ENCODE measurements around the gene CFAP206.

The CFAP206 gene

GRCh38 chr6:87472525-87473418 lies 65.0 kb downstream of the CFAP206 start, which contains the start of gene SLC35A1 (continued):
- TF ChIP-seq ZNF138 (tag by site-specific recombination; IDR thresholded peaks at IDR 0.05; ENCODE audit: borderline replicate concordance): no peak
- TF ChIP-seq SP7 (tag by site-specific recombination; IDR thresholded peaks at IDR 0.05): peak; percentile 83
- TF ChIP-seq SALL2 (tag by site-specific recombination; IDR thresholded peaks at IDR 0.05; ENCODE audit: borderline replicate concordance): no peak
- TF ChIP-seq ZNF585B (tag by site-specific recombination; IDR thresholded peaks at IDR 0.05): no peak
- TF ChIP-seq ZNF670 (tag by site-specific recombination; IDR thresholded peaks at IDR 0.05; ENCODE audit: low read depth): no peak
- no peak for TF ChIP-seq ZNF837 (tag by site-specific recombination; IDR thresholded peaks at IDR 0.05)
- TF ChIP-seq ZNF184 (tag by site-specific recombination; IDR thresholded peaks at IDR 0.05): 0 out of 2 replicates have a peak, but pooled peaks have one; percentile 10
- no peak for TF ChIP-seq RBAK (tag by site-specific recombination; IDR thresholded peaks at IDR 0.05)
- TF ChIP-seq ZNF596 (tag by site-specific recombination; IDR thresholded peaks at IDR 0.05): no peak
- no peak for TF ChIP-seq ZNF558 (tag by site-specific recombination; IDR thresholded peaks at IDR 0.05)
- peak; percentile 95 for TF ChIP-seq ZEB2 (tag by site-specific recombination; IDR thresholded peaks at IDR 0.05)
- TF ChIP-seq ZFP3 (tag by site-specific recombination; IDR thresholded peaks at IDR 0.05; ENCODE audit: low read depth): no peak
- TF ChIP-seq ZNF629 (tag by site-specific recombination; IDR thresholded peaks at IDR 0.05): peak; percentile 76
- no peak for TF ChIP-seq ZNF354C (tag by site-specific recombination; IDR thresholded peaks at IDR 0.05; ENCODE audit: borderline replicate concordance, low read depth)
- TF ChIP-seq ZNF155 (tag by site-specific recombination; IDR thresholded peaks at IDR 0.05): no peak
- TF ChIP-seq ZNF785 (tag by site-specific recombination; IDR thresholded peaks at IDR 0.05): no peak
- no peak for TF ChIP-seq ZBTB48 (tag by site-specific recombination; IDR thresholded peaks at IDR 0.05)
- peak; percentile 69 for TF ChIP-seq YY2 (tag by site-specific recombination; IDR thresholded peaks at IDR 0.05)
- TF ChIP-seq ZIC2 (tag by site-specific recombination; IDR thresholded peaks at IDR 0.05): peak; percentile 78
- no peak for TF ChIP-seq ZNF433 (tag by site-specific recombination; IDR thresholded peaks at IDR 0.05; ENCODE audit: low read depth)
- TF ChIP-seq ZNF510 (tag by site-specific recombination; IDR thresholded peaks at IDR 0.05; ENCODE audit: insufficient replicate concordance): no peak
- no peak for TF ChIP-seq ZNF701 (tag by site-specific recombination; IDR thresholded peaks at IDR 0.05)
- TF ChIP-seq ZNF747 (tag by site-specific recombination; IDR thresholded peaks at IDR 0.05): no peak
- no peak for TF ChIP-seq OVOL3 (tag by site-specific recombination; IDR thresholded peaks at IDR 0.05)
- no peak for TF ChIP-seq GLI2 (tag by site-specific recombination; IDR thresholded peaks at IDR 0.05; ENCODE audit: borderline replicate concordance, low read depth)
- no peak for TF ChIP-seq ZNF114 (tag by site-specific recombination; IDR thresholded peaks at IDR 0.05)
- no peak for TF ChIP-seq PRDM1 (tag by site-specific recombination; IDR thresholded peaks at IDR 0.05)
- no peak for TF ChIP-seq ZNF10 (tag by site-specific recombination; IDR thresholded peaks at IDR 0.05)
- TF ChIP-seq WT1 (tag by site-specific recombination; IDR thresholded peaks at IDR 0.05): no peak
- TF ChIP-seq ZBTB1 (tag by site-specific recombination; IDR thresholded peaks at IDR 0.05): no peak
- TF ChIP-seq ZNF37A (tag by site-specific recombination; IDR thresholded peaks at IDR 0.05): no peak
- no peak for TF ChIP-seq ZNF529 (tag by site-specific recombination; IDR thresholded peaks at IDR 0.05; ENCODE audit: insufficient replicate concordance)
- TF ChIP-seq, protein P1, sequence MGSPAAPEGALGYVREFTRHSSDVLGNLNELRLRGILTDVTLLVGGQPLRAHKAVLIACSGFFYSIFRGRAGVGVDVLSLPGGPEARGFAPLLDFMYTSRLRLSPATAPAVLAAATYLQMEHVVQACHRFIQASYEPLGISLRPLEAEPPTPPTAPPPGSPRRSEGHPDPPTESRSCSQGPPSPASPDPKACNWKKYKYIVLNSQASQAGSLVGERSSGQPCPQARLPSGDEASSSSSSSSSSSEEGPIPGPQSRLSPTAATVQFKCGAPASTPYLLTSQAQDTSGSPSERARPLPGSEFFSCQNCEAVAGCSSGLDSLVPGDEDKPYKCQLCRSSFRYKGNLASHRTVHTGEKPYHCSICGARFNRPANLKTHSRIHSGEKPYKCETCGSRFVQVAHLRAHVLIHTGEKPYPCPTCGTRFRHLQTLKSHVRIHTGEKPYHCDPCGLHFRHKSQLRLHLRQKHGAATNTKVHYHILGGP (tag by site-specific recombination; IDR thresholded peaks at IDR 0.05): no peak
- TF ChIP-seq ZNF16 (tag by site-specific recombination; IDR thresholded peaks at IDR 0.05; ENCODE audit: low read depth): no peak
- no peak for TF ChIP-seq ZNF792 (tag by site-specific recombination; IDR thresholded peaks at IDR 0.05)
- TF ChIP-seq ZBTB20 (tag by site-specific recombination; IDR thresholded peaks at IDR 0.05): peak; percentile 84; the same call in 1 of the 2 replicates
- TF ChIP-seq PRDM10 (tag by site-specific recombination; IDR thresholded peaks at IDR 0.05): peak; percentile 90
- TF ChIP-seq ZNF140 (tag by site-specific recombination; IDR thresholded peaks at IDR 0.05): no peak
- TF ChIP-seq ZFHX2 (tag by site-specific recombination; conservative IDR thresholded peaks at IDR 0.05): peak; percentile 95

Data from HEK293 (cell line).